B cell (primary cell): ENCODE data around the gene CWF19L2. TPM values are rescaled to one million over a fixed set of nuclear protein-coding genes. Genes with fewer than 3 reads are reported as not detected.

Source experiments
- ATAC-seq: fragments of 200-7000 bp; cut with Tn5 transposase; one replicate; pipeline ENCODE4 v1.10.0; 2021; ENCODE audit warnings: low read depth, mild to moderate bottlenecking, moderate number of reproducible peaks, moderate library complexity
- CTCF ChIA-PET: fragments of 350-600 bp; sonication (Branson Sonifier 250); formaldehyde crosslinking; loops from one replicate; lab custom pipeline; 2021; ENCODE audit warnings: antibody characterized with exemption, inconsistent platforms; lab: Charles Lee
- POLR2A ChIA-PET: fragments of 350-600 bp; sonication (Branson Sonifier 250); formaldehyde crosslinking; loops from one replicate; lab custom pipeline; 2021; ENCODE audit warnings: antibody characterized with exemption; lab: Charles Lee
- DNase-seq: peaks from one replicate; pipeline ENCODE4 v3.0.0; 2013
- H2AFZ ChIP-seq: 2 replicates; pipeline ENCODE4 v1.6.1; 2012; ENCODE audit warnings: mild to moderate bottlenecking, low read depth, low read length; ENCODE audit not compliant: insufficient read depth, poor library complexity, severe bottlenecking
- H3K27ac ChIP-seq, 2 donors: 1 replicate in 1 of 2; 2 replicates in 1 of 2; pipeline ENCODE4 v1.5.1; 2012 to 2013; ENCODE audit warnings: low read length in 2 of 2, mild to moderate bottlenecking in 2 of 2, moderate library complexity in 1 of 2
- H3K27me3 ChIP-seq, 4 experiments: fragments of 200-600 bp in 1 of 4; sonication (generic) in 1 of 4; replicated peaks in 1 of 4; 1 replicate in 2 of 4; 2 replicates in 2 of 4; pipeline versions ENCODE4 v1.6.1 to v1.7.0; 2013 to 2016; ENCODE audit warnings: low read length in 3 of 4, mild to moderate bottlenecking in 2 of 4, mixed read lengths in 1 of 4, moderate library complexity in 1 of 4; ENCODE audit not compliant: insufficient read depth in 4 of 4, control insufficient read depth in 3 of 4; ENCODE audit errors: control extremely low read depth in 1 of 4
- H3K36me3 ChIP-seq, 2 experiments: replicated peaks in 1 of 2; 1 replicate in 1 of 2; 2 replicates in 1 of 2; pipeline versions ENCODE4 v1.6.1 to v1.7.1; 2013; ENCODE audit warnings: low read length in 1 of 2; ENCODE audit not compliant: insufficient read depth in 2 of 2, control insufficient read depth in 1 of 2; ENCODE audit errors: control extremely low read depth in 1 of 2, extremely low read depth in 1 of 2
- H3K4me1 ChIP-seq, 2 donors: fragments of 200-600 bp in 1 of 2; sonication (generic) in 1 of 2; 1 replicate in 1 of 2; 2 replicates in 1 of 2; pipeline versions ENCODE4 v1.5.1 to v1.6.1; 2013 to 2017; ENCODE audit warnings: low read length in 2 of 2; ENCODE audit not compliant: control insufficient read depth in 2 of 2, insufficient read depth in 2 of 2
- H3K4me2 ChIP-seq: replicated peaks from 2 replicates; pipeline ENCODE3; 2012; ENCODE audit warnings: mild to moderate bottlenecking, low read depth, low read length; ENCODE audit not compliant: poor library complexity, severe bottlenecking
- H3K4me3 ChIP-seq, 5 experiments: fragments of 200-600 bp in 1 of 5; sonication (generic) in 1 of 5; 1 replicate in 3 of 5; 2 replicates in 2 of 5; pipeline versions ENCODE4 v1.5.1 to v1.7.0; 2011 to 2016; ENCODE audit warnings: low read length in 4 of 5, mild to moderate bottlenecking in 4 of 5, low read depth in 2 of 5, control low read depth in 1 of 5, moderate library complexity in 1 of 5; ENCODE audit not compliant: insufficient read depth in 1 of 5; ENCODE audit errors: control extremely low read depth in 1 of 5, extremely low read depth in 1 of 5
- H3K79me2 ChIP-seq: fragments of 200-600 bp; sonication (generic); one replicate; pipeline ENCODE4 v1.6.0; 2016; ENCODE audit warnings: low read length; ENCODE audit not compliant: control insufficient read depth, insufficient read depth
- H3K9ac ChIP-seq: fragments of 200-600 bp; sonication (generic); 2 replicates; pipeline ENCODE4 v1.6.1; 2017; ENCODE audit warnings: mild to moderate bottlenecking, low read length, moderate library complexity
- H3K9me3 ChIP-seq, 3 donors: one replicate each; pipeline versions ENCODE4 v1.6.1 to v1.7.1; 2013; ENCODE audit warnings: low read length in 2 of 3; ENCODE audit not compliant: control insufficient read depth in 2 of 3, insufficient read depth in 1 of 3; ENCODE audit errors: control extremely low read depth in 1 of 3
- H4K20me1 ChIP-seq: 2 replicates; pipeline ENCODE4 v1.6.0; 2012; ENCODE audit warnings: mild to moderate bottlenecking, low read length; ENCODE audit not compliant: insufficient read depth, control insufficient read depth, poor library complexity, severe bottlenecking
- H3K27ac Mint-ChIP-seq: one replicate; pipeline ENCODE4 v1.8.0; 2021; ENCODE audit warnings: mixed read lengths
- H3K27me3 Mint-ChIP-seq: one replicate; pipeline ENCODE4 v1.8.0; 2021; ENCODE audit warnings: mixed read lengths
- H3K4me1 Mint-ChIP-seq: one replicate; pipeline ENCODE4 v1.8.0; 2021; ENCODE audit warnings: mixed read lengths
- H3K4me3 Mint-ChIP-seq: one replicate; pipeline ENCODE4 v1.8.0; 2021; ENCODE audit warnings: mixed read lengths
- H3K9me3 Mint-ChIP-seq: one replicate; pipeline ENCODE4 v1.8.0; 2022; ENCODE audit warnings: mixed read lengths; ENCODE audit not compliant: insufficient read depth
- EZH2 ChIP-seq: IDR thresholded peaks from 2 replicates; pipeline ENCODE4 v1.6.1; 2012; ENCODE audit warnings: borderline replicate concordance, low read depth, mild to moderate bottlenecking, moderate library complexity, low read length; ENCODE audit not compliant: insufficient read depth, poor library complexity, severe bottlenecking
- WGBS: methylation state at CpG from one replicate; pipeline ENCODE4 v1.1.5; 2013; ENCODE audit warnings: missing lambda C conversion rate; ENCODE audit not compliant: insufficient coverage; 5-methylcytosine and 5-hydroxymethylcytosine counted together
- intact Hi-C: fragments of 100-400 bp; cut with micrococcal nuclease; formaldehyde crosslinking; loops from one replicate; pipeline ENCODE4 v1.10.0; 2022
- polyA plus RNA-seq: library from polyadenylated mRNA; depleted of rRNA; stranded (reverse); fragments of >200 nt; gene quantifications from 2 replicates; pipeline ENCODE4 v1.2.3, GENCODE V29; 2012
- total RNA-seq, 2 donors: library from RNA; stranded (reverse); fragments of 120-200 nt in 1 of 2; gene quantifications; 1 replicate in 1 of 2; 2 replicates in 1 of 2; pipeline versions ENCODE4 v1.2.3 to v1.2.4, GENCODE V29; 2013 to 2022
- TF ChIP-seq, protein P1 (sequence below): fragments of 200-600 bp; IDR thresholded peaks from one replicate; pipeline ENCODE4 v1.8.0; 2022; ENCODE audit warnings: antibody characterized with exemption, mild to moderate bottlenecking

Gene CWF19L2
- total and polyA plus RNA-seq, 2 donors (not counting 1 experiment from before 2014, with no cell fraction given), result 2.4 to 44.3 TPM

DNA sequence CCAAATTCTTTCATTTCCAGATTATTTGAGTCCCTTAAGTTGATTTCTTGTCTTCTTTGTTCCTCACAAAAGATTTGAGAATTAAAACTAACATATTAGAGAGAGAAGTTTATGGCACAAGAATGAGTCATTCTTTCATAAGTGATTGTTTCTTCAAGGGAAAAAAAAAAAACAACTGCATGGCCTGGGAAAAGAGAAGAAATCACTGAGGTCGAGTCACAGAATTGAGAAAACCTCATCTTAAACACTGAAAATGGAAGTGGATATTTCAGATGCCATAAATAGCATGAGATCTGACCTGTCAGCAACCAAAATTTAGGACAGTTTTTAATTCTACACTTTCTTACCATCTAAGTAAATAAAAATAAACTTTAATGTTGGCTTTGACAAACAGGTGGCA, 87.2 kb downstream of the CWF19L2 start:
- Histone ChIP-seq H3K9me3 (no peaks in the 10 kb centered on the region), H3K27ac (no peak overlapping the region), H3K36me3 (no peaks in the 10 kb centered on the region), H3K4me3 (no peak overlapping the region), H3K9ac (no peak overlapping the region), H3K4me1 (no peaks in the 10 kb centered on the region), H4K20me1 (no peaks in the 10 kb centered on the region), H2AFZ (no peak overlapping the region), H3K4me2 (no peak overlapping the region), H3K27me3 (no peaks in the 10 kb centered on the region), H3K79me2 (peaks cover 5% of the 10 kb centered on the region)
- H3K27me3 Mint-ChIP-seq, result no peaks in the 10 kb centered on the region
- no peaks in the 10 kb centered on the region for H3K4me1 Mint-ChIP-seq
- ChIA-PET POLR2A (no interaction called here), CTCF (no interaction called here)
- H3K4me3 Mint-ChIP-seq, result no peak overlapping the region
- no peak overlapping the region for H3K27ac Mint-ChIP-seq
- no peaks in the 10 kb centered on the region for H3K9me3 Mint-ChIP-seq
- 67% methylated on average over 1 of the region's 1 CpG for WGBS
- no peak for TF ChIP-seq EZH2
- TF ChIP-seq, protein P1, sequence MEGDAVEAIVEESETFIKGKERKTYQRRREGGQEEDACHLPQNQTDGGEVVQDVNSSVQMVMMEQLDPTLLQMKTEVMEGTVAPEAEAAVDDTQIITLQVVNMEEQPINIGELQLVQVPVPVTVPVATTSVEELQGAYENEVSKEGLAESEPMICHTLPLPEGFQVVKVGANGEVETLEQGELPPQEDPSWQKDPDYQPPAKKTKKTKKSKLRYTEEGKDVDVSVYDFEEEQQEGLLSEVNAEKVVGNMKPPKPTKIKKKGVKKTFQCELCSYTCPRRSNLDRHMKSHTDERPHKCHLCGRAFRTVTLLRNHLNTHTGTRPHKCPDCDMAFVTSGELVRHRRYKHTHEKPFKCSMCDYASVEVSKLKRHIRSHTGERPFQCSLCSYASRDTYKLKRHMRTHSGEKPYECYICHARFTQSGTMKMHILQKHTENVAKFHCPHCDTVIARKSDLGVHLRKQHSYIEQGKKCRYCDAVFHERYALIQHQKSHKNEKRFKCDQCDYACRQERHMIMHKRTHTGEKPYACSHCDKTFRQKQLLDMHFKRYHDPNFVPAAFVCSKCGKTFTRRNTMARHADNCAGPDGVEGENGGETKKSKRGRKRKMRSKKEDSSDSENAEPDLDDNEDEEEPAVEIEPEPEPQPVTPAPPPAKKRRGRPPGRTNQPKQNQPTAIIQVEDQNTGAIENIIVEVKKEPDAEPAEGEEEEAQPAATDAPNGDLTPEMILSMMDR, result no peak
- DNase-seq (no peak), ATAC-seq (no peak)
- intact Hi-C loops, result no loop called here

DNA sequence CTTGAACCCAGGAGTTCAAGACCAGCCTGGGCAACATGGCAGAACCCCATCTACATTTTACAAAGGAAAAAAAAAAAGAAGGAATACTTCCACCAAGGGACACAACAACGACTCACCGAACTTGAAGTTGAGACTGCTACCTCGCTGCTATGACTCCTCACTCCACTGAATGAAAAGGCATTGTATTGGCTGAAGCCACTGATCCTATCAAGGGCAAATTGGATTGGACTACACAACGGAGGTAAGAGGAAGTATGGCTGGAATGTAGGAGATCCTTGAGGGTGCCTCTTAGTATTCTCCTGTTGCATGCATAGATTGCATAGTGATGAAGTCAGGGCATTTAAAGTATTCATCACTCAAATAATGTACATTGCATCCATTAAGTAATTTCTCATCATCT, 97.9 kb downstream of the CWF19L2 start:
- H3K9me3 ChIP-seq, result peaks cover 0 to 2% (median 0%) of the 10 kb centered on the region in 3 donors
- ChIA-PET POLR2A (no interaction called here), CTCF (no interaction called here)
- H3K27ac ChIP-seq, result no peak overlapping the region
- no peaks in the 10 kb centered on the region for H4K20me1 ChIP-seq
- no peak for DNase-seq
- no peaks in the 10 kb centered on the region for H3K27me3 Mint-ChIP-seq
- no peak overlapping the region for H3K4me3 Mint-ChIP-seq
- intact Hi-C loops, result no loop called here
- peaks cover 1 to 4% of the 10 kb centered on the region in 2 experiments for H3K36me3 ChIP-seq
- H3K27ac Mint-ChIP-seq, result no peak overlapping the region
- no peaks in the 10 kb centered on the region for H3K27me3 ChIP-seq
- H3K9ac ChIP-seq, result no peak overlapping the region
- H3K4me2 ChIP-seq, result no peak overlapping the region
- no peak overlapping the region for H2AFZ ChIP-seq
- no peak for TF ChIP-seq EZH2
- TF ChIP-seq, protein P1, result no peak
- no peaks in the 10 kb centered on the region for H3K4me1 ChIP-seq
- H3K79me2 ChIP-seq, result no peaks in the 10 kb centered on the region
- no peak overlapping the region for H3K4me3 ChIP-seq
- peaks cover 8% of the 10 kb centered on the region for H3K9me3 Mint-ChIP-seq
- WGBS, result 100% methylated on average over 1 of the region's 4 CpGs
- H3K4me1 Mint-ChIP-seq, result no peaks in the 10 kb centered on the region
- no peak for ATAC-seq
